K562 (cell line): ENCODE measurements around the gene KLK11. TPM values are rescaled to one million over a fixed set of nuclear protein-coding genes. Genes with fewer than 3 reads are reported as not detected.
A peak's percentile ranks its signal among the peaks of the same experiment; 100 is the strongest.

Source experiments
- ATAC-seq: fragments of 200-7000 bp; cut with Tn5 transposase; 3 replicates; pipeline ENCODE4 v1.9.1; 2020; ENCODE audit warnings: moderate library complexity
- BruUV-seq: library from RNA; stranded (reverse); fragments of 400-500 nt; replicated peaks from 2 replicates; lab custom pipeline; 2021; lab: Mats Ljungman, UMichigan
- CTCF ChIA-PET: fragments of 300-600 bp; formaldehyde crosslinking; extraction: SDS; loops from one replicate; lab custom pipeline; 2021; ENCODE audit warnings: low intra/inter-chr PET ratio; lab: Yijun Ruan, JAX
- POLR2A ChIA-PET: fragments of 300-600, 350-650 bp; sonication (Branson Sonifier 250); formaldehyde crosslinking; extraction: SDS; loops from one replicate; lab custom pipeline; 2021; ENCODE audit warnings: antibody characterized with exemption, inconsistent platforms; lab: Yijun Ruan, JAX
- DNase-seq, 4 experiments: peaks; one replicate each; pipeline versions ENCODE4 v3.0.0 to v3.0.0-alpha.2; 2011 to 2018; ENCODE audit warnings: low spot score in 3 of 4, mixed read lengths in 3 of 4; ENCODE audit errors: extremely low read depth in 1 of 4
- FAIRE-seq: peaks from 2 replicates; lab custom pipeline; 2011; peaks lifted over from hg19 to GRCh38; lab: Jason Lieb, UNC
- H2AFZ ChIP-seq: 2 replicates; pipeline ENCODE4 v1.6.0; 2011; ENCODE audit warnings: low read depth, low read length, control low read depth, inconsistent platforms
- H3K27ac ChIP-seq: fragments of 200-600 bp; 3 replicates; pipeline ENCODE4 v1.8.0; 2011; ENCODE audit warnings: low read depth, mild to moderate bottlenecking, control low read depth, inconsistent platforms, low read length, moderate library complexity, mixed read lengths; ENCODE audit errors: extremely low read depth
- H3K27me3 ChIP-seq, 2 experiments: fragments of 300-600 bp in 1 of 2; 2 replicates in 1 of 2; 3 replicates in 1 of 2; pipeline versions ENCODE4 v1.6.0 to v1.8.0; 2011; ENCODE audit warnings: inconsistent platforms in 2 of 2, low read length in 2 of 2, mild to moderate bottlenecking in 1 of 2, mixed read lengths in 1 of 2, moderate library complexity in 1 of 2; ENCODE audit not compliant: control insufficient read depth in 2 of 2, insufficient read depth in 2 of 2
- H3K36me3 ChIP-seq: fragments of 300-600 bp; 3 replicates; pipeline ENCODE4 v1.8.0; 2011; ENCODE audit warnings: mild to moderate bottlenecking, low read length, inconsistent platforms; ENCODE audit not compliant: control insufficient read depth, insufficient read depth
- H3K4me1 ChIP-seq, 2 experiments: fragments of 200-600 bp in 1 of 2; replicated peaks in 1 of 2; 2 replicates in 1 of 2; 3 replicates in 1 of 2; pipeline versions ENCODE4 v1.5.1 to v1.8.0; 2011; ENCODE audit warnings: inconsistent platforms in 2 of 2, low read length in 2 of 2, mild to moderate bottlenecking in 1 of 2, mixed read lengths in 1 of 2, moderate library complexity in 1 of 2; ENCODE audit not compliant: control insufficient read depth in 2 of 2, insufficient read depth in 2 of 2
- H3K4me2 ChIP-seq: 2 replicates; pipeline ENCODE4 v1.6.1; 2011; ENCODE audit warnings: low read length, control low read depth, inconsistent platforms, mixed read lengths; ENCODE audit not compliant: insufficient read depth
- H3K4me3 ChIP-seq: fragments of 200-600 bp; sonication (generic), shearing (Covaris generic); 2 replicates; pipeline ENCODE4 v1.5.1; 2016; ENCODE audit warnings: control low read depth, inconsistent platforms
- H3K79me2 ChIP-seq: fragments of 200-600 bp; 3 replicates; pipeline ENCODE4 v1.8.0; 2011; ENCODE audit warnings: low read length, inconsistent platforms; ENCODE audit not compliant: control insufficient read depth, insufficient read depth
- H3K9ac ChIP-seq, 2 experiments: 2 replicates each; pipeline versions ENCODE4 v1.6.0 to v1.6.1; 2011; ENCODE audit warnings: low read depth in 2 of 2, low read length in 2 of 2, control low read depth in 1 of 2, inconsistent platforms in 1 of 2, mild to moderate bottlenecking in 1 of 2, mixed read lengths in 1 of 2; ENCODE audit not compliant: insufficient read depth in 1 of 2
- H3K9me1 ChIP-seq: one replicate; pipeline ENCODE4 v1.6.0; 2011; ENCODE audit warnings: inconsistent platforms, mild to moderate bottlenecking, low read length, moderate library complexity; ENCODE audit not compliant: control insufficient read depth, insufficient read depth
- H3K9me3 ChIP-seq: replicated peaks from 2 replicates; pipeline ENCODE4 v1.5.1; 2011; ENCODE audit warnings: low read depth, low read length, inconsistent platforms; ENCODE audit not compliant: control insufficient read depth, insufficient read depth
- H4K20me1 ChIP-seq: replicated peaks from 2 replicates; pipeline ENCODE4 v1.6.1; 2011; ENCODE audit warnings: low read length, inconsistent platforms, mixed read lengths; ENCODE audit not compliant: control insufficient read depth, insufficient read depth
- ARHGAP35 ChIP-seq: fragments of 450-650 bp; IDR thresholded peaks from 2 replicates; pipeline ENCODE4 v1.6.1; 2018; ENCODE audit not compliant: partially characterized antibody
- CBFA2T3 ChIP-seq: fragments of 450-650 bp; IDR thresholded peaks from 2 replicates; pipeline ENCODE4 v1.6.1; 2017
- CTBP1 ChIP-seq: fragments of 450-650 bp; IDR thresholded peaks from 2 replicates; pipeline ENCODE4 v1.6.1; 2016; ENCODE audit warnings: borderline replicate concordance
- EGR1 ChIP-seq: fragments of 450-650 bp; conservative IDR thresholded peaks from 2 replicates; pipeline ENCODE4 v1.6.1; 2017; ENCODE audit warnings: mild to moderate bottlenecking
- FOXK1 ChIP-seq: sonication (generic); formaldehyde crosslinking; IDR thresholded peaks from 2 replicates; pipeline ENCODE4 v1.8.0; 2022; ENCODE audit warnings: missing genetic modification reagents, mild to moderate bottlenecking, borderline replicate concordance
- KDM1A ChIP-seq, 2 experiments: fragments of 450-650 bp; IDR thresholded peaks; 2 replicates each; pipeline ENCODE4 v1.6.1; 2016; ENCODE audit warnings: mild to moderate bottlenecking in 2 of 2
- PYGO2 ChIP-seq: fragments of 450-650 bp; IDR thresholded peaks from 2 replicates; pipeline ENCODE4 v1.6.1; 2016; ENCODE audit warnings: mild to moderate bottlenecking, missing genetic modification characterization, moderate library complexity, missing compliant biosample characterization
- RCOR1 ChIP-seq, 2 experiments: IDR thresholded peaks; 2 replicates each; pipeline ENCODE4 v1.6.1; 2012; ENCODE audit warnings: low read depth in 2 of 2, low read length in 2 of 2, borderline replicate concordance in 1 of 2, improper control_type of control experiment in 1 of 2
- SPI1 ChIP-seq: IDR thresholded peaks from 2 replicates; pipeline ENCODE4 v1.6.1; 2011; ENCODE audit warnings: low read depth, low read length, control low read depth, borderline replicate concordance
- ZBTB5 ChIP-seq: fragments of 450-650 bp; IDR thresholded peaks from 2 replicates; pipeline ENCODE4 v1.6.1; 2017; ENCODE audit warnings: antibody characterized with exemption
- ZNF143 ChIP-seq: sonication (generic); formaldehyde crosslinking; IDR thresholded peaks from 2 replicates; pipeline ENCODE4 v1.9.0; 2022; ENCODE audit warnings: mild to moderate bottlenecking, missing genetic modification reagents
- ZNF217 ChIP-seq: sonication (generic); formaldehyde crosslinking; IDR thresholded peaks from 2 replicates; pipeline ENCODE4 v1.8.0; 2022; ENCODE audit warnings: mild to moderate bottlenecking, missing genetic modification reagents
- ZNF699 ChIP-seq: fragments of 250-450 bp; sonication (Bioruptor Pico); IDR thresholded peaks from 2 replicates; pipeline ENCODE4 v1.8.0; 2021; ENCODE audit warnings: mild to moderate bottlenecking, moderate library complexity; ENCODE audit not compliant: insufficient replicate concordance
- WGBS: fragments of 100-300 bp; shearing (Covaris generic); methylation state at CpG from one replicate; pipeline ENCODE4 v1.1.6; 2016; ENCODE audit warnings: low coverage, mixed read lengths; ENCODE audit not compliant: insufficient coverage; ENCODE audit errors: missing lambda C conversion rate; 5-methylcytosine and 5-hydroxymethylcytosine counted together
- in situ Hi-C: fragments of 300-500 bp; cut with MboI; formaldehyde crosslinking; loops from 4 replicates; pipeline ENCODE4 v1.15.0; 2018; ENCODE audit warnings: inconsistent platforms, mixed read lengths
- intact Hi-C: fragments of 100-400 bp; cut with micrococcal nuclease; formaldehyde crosslinking; loops from 2 replicates; pipeline ENCODE4 v1.14.2; 2022
- polyA plus RNA-seq, 8 experiments: library from polyadenylated mRNA; depleted of rRNA in 4 of 8; stranded (reverse) in 5 of 8; unstranded in 3 of 8; fragments of >200 nt; fragmentation: Nextera tagmentation in 2 of 8; fragmentation: Illumina TruSeq in 1 of 8; extraction: Ambion mirVana in 2 of 8; extraction: Trizol in 1 of 8; gene quantifications; 2 replicates each; pipeline versions ENCODE4 v1.2.1 to v1.2.3, GENCODE V29; 2011 to 2014; ENCODE audit warnings: inconsistent platforms in 1 of 8, missing spikeins in 1 of 8
- total RNA-seq, 7 experiments: library from RNA; depleted of rRNA in 6 of 7; stranded (reverse); fragments of >200 nt in 6 of 7; fragmentation: Illumina TruSeq in 2 of 7; extraction: Trizol in 2 of 7; gene quantifications; 2 replicates each; pipeline versions ENCODE4 v1.2.1 to v1.2.3, GENCODE V29; 2011 to 2021; ENCODE audit warnings: low replicate concordance in 1 of 7
- TF ChIP-seq, protein P1 (sequence below): conservative IDR thresholded peaks from 2 replicates; pipeline ENCODE4 v1.6.1; 2011; ENCODE audit warnings: low read depth, mild to moderate bottlenecking, low read length; ENCODE audit not compliant: control insufficient read depth
- TF ChIP-seq, protein P2 (sequence below): fragments of 450-650 bp; formaldehyde crosslinking; IDR thresholded peaks from 2 replicates; pipeline ENCODE4 v1.4.0; 2020; ENCODE audit warnings: mild to moderate bottlenecking, moderate library complexity
- TF ChIP-seq, protein P3 (sequence below): fragments of 250-450 bp; sonication (Bioruptor Pico); IDR thresholded peaks from 2 replicates; pipeline ENCODE4 v1.8.0; 2021; ENCODE audit warnings: borderline replicate concordance, mild to moderate bottlenecking, moderate library complexity; ENCODE audit not compliant: poor library complexity, severe bottlenecking
- TF ChIP-seq, protein P4 (sequence below), 2 experiments: fragments of 450-650 bp in 1 of 2; sonication (generic) in 1 of 2; formaldehyde crosslinking; conservative IDR thresholded peaks; 2 replicates each; pipeline versions ENCODE4 v1.4.0 to v1.8.1; 2020 to 2022; ENCODE audit warnings: mild to moderate bottlenecking in 1 of 2, missing genetic modification reagents in 1 of 2

Gene KLK11
- total and polyA plus RNA-seq, 9 of the 15 experiments (the other 6 are each of a cell fraction or from before 2014, with no cell fraction given), result not detected

DNA sequence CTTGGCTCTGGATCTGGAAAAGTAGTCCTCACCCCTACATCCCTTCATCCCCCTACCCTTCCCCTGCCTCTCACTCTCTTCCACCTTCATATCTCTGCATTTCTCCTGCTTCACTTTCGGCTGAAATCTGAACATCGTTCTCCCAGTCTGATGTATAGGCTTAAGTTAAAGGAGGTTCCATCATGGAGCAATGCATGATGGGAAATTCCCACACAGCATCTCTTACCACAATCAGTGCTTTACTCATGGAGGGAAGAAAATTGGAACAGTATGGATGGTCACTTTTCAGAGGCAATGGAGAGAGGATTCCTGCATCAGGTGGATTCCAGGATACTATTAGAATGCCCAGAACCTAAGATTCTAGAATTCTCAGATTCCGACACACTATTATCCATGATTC lies 18.9 kb downstream of the KLK11 start:
- DNase-seq (no peak), ATAC-seq (no peak), FAIRE-seq (no peak)
- Histone ChIP-seq H4K20me1 (no peaks in the 10 kb centered on the region), H3K27ac (no peak overlapping the region), H3K9ac (no peak overlapping the region), H2AFZ (no peak overlapping the region), H3K9me3 (no peaks in the 10 kb centered on the region), H3K4me1 (peaks cover 6 to 9% of the 10 kb centered on the region in 2 experiments; a peak in 4 of 5 replicates), H3K9me1 (no peaks in the 10 kb centered on the region), H3K4me2 (no peak overlapping the region), H3K79me2 (no peaks in the 10 kb centered on the region), H3K27me3 (peaks cover 4 to 35% of the 10 kb centered on the region in 2 experiments; a peak in 4 of 5 replicates), H3K36me3 (no peaks in the 10 kb centered on the region), H3K4me3 (no peak overlapping the region)
- POLR2A ChIA-PET, result no interaction called here
- 2% methylated on average over 3 of the region's 3 CpGs for WGBS
- CTCF ChIA-PET, result no interaction called here
- intact Hi-C loops (no loop called here), in situ Hi-C loops (no loop called here)
- no TSS peak for BruUV-seq
- TF ChIP-seq CTBP1, result peak; percentile 99
- TF ChIP-seq, protein P1, sequence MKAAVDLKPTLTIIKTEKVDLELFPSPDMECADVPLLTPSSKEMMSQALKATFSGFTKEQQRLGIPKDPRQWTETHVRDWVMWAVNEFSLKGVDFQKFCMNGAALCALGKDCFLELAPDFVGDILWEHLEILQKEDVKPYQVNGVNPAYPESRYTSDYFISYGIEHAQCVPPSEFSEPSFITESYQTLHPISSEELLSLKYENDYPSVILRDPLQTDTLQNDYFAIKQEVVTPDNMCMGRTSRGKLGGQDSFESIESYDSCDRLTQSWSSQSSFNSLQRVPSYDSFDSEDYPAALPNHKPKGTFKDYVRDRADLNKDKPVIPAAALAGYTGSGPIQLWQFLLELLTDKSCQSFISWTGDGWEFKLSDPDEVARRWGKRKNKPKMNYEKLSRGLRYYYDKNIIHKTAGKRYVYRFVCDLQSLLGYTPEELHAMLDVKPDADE, result no peak
- peak in 1 of 2 experiments; percentile 96; a peak in 2 of 4 replicates for TF ChIP-seq RCOR1 (IDR thresholded peaks at IDR 0.05; ENCODE audit: borderline replicate concordance in 1 of 2, low read depth in 2 of 2, low read length in 2 of 2)
- TF ChIP-seq EGR1, result no peak
- no peak for TF ChIP-seq ARHGAP35
- TF ChIP-seq, protein P2, sequence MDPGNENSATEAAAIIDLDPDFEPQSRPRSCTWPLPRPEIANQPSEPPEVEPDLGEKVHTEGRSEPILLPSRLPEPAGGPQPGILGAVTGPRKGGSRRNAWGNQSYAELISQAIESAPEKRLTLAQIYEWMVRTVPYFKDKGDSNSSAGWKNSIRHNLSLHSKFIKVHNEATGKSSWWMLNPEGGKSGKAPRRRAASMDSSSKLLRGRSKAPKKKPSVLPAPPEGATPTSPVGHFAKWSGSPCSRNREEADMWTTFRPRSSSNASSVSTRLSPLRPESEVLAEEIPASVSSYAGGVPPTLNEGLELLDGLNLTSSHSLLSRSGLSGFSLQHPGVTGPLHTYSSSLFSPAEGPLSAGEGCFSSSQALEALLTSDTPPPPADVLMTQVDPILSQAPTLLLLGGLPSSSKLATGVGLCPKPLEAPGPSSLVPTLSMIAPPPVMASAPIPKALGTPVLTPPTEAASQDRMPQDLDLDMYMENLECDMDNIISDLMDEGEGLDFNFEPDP (CRISPR knock-in tag), result no peak
- TF ChIP-seq FOXK1, result no peak
- TF ChIP-seq, protein P3, sequence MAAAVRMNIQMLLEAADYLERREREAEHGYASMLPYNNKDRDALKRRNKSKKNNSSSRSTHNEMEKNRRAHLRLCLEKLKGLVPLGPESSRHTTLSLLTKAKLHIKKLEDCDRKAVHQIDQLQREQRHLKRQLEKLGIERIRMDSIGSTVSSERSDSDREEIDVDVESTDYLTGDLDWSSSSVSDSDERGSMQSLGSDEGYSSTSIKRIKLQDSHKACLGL (CRISPR knock-in tag), result no peak
- TF ChIP-seq PYGO2, result no peak
- TF ChIP-seq, protein P4, sequence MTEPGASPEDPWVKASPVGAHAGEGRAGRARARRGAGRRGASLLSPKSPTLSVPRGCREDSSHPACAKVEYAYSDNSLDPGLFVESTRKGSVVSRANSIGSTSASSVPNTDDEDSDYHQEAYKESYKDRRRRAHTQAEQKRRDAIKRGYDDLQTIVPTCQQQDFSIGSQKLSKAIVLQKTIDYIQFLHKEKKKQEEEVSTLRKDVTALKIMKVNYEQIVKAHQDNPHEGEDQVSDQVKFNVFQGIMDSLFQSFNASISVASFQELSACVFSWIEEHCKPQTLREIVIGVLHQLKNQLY (CRISPR knock-in tag; conservative IDR thresholded peaks at IDR 0.05), result no peak
- no peak for TF ChIP-seq CBFA2T3
- TF ChIP-seq KDM1A (IDR thresholded peaks at IDR 0.05), result peak; percentile 90 to 92
- TF ChIP-seq ZNF143 (CRISPR knock-in tag), result peak; percentile 69
- TF ChIP-seq SPI1, result no peak
- no peak for TF ChIP-seq ZNF699
- no peak for TF ChIP-seq ZNF217 (CRISPR knock-in tag)
- TF ChIP-seq ZBTB5, result no peak
